Kasumi-1 (cell line): Measurements from ENCODE around the gene FABP7.
A peak's percentile ranks its signal among the peaks of the same experiment; 100 is the strongest.

Source experiments
- DNase-seq, 2 experiments: peaks; one replicate each; lab custom pipeline; 2025; lab: John Stamatoyannopoulos, UW

The FABP7 gene

DNA sequence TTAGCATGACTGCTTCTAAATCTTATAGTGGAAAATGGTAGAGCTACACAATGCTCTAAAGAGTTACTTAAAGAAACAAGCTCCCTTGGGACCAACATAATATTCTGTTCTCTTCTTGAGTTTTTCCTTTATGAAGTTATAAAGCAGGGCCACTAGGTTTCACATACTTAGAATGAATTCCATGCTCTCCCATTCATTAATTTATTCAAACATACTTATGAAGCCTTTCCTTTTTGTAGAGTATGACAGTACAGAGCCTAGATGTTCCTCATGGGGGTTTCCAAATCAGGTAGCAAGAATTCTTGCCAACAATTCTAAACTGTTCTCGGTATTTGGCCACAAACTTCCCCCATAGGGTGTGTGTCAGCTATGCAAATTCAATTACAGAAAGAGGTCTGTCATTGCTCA, 20.6 kb upstream of the FABP7 start:
- no peak for DNase-seq

DNA sequence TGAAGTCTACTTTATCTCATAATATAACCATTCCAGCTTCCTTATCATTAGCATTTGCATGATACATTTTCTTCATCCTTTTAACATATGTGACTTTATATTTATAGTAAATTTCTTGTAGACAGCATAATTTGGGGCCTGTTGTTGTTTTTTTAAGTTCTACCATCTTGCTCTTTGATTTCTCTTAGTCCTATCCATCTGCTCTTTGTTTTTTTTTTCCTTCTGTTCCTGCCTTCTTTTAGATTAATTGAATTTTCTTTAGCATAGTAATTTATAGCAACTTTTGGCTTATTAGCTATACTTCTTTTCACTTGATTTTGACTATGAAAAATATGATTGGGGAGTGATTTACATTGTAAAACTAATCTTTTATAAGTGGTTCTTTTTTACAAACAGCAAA, 19.2 kb upstream of the FABP7 start:
- no peak for DNase-seq

DNA sequence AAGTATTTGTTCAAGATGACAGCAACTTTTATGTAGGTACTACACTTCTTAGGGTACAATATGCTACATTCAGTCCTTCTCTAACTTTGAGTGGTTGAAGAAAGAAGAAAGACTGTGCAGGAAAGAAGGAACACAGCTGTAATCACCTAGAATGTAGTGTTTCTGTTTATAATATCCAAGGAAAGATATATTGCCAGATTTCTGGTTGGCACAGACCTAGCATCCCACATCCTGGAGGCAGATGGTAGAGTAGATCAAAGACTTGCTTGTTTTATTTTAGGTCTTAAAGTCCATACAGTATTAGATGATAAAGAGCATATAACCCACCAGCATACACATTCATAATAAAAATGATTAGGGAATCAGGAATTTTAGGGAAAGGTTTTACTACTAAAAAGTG, 13.3 kb upstream of the FABP7 start:
- DNase-seq, result no peak

DNA sequence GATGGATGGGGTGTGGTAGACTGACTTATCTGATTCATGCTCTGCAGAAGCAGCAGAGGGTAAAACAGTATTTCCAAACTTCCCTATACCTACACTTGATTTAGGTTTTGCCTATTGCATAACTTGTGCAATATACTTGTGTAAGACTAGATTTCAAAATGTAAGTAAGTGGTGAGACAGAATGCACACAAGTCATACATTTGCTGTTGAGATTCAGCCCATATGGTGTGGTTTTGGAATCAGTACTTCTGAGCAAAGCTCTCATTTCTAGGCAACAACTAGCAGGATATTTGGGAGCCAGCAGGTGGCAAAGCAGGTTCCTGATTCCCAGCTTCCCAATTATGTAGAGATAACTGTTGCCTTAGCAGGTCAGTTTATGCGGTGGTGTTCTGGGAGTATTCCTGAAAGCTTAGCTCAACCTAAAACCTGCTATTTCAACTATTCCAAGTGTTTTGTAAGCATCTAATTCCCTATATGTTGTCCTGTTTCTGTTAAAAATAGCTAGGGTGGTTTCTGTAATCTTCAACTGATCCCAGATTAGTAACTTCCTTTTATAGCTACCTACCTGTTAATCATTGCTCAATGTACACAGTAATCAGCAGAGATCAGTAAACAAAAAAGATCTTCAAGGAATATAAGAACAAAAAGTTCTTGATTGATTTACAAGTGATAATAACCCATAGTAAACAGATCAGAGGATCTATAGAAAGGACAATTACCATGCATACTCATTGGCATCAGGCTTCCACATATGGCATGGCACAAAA, 8.5 kb upstream of the FABP7 start:
- peak; percentile 19 to 25 for DNase-seq

DNA sequence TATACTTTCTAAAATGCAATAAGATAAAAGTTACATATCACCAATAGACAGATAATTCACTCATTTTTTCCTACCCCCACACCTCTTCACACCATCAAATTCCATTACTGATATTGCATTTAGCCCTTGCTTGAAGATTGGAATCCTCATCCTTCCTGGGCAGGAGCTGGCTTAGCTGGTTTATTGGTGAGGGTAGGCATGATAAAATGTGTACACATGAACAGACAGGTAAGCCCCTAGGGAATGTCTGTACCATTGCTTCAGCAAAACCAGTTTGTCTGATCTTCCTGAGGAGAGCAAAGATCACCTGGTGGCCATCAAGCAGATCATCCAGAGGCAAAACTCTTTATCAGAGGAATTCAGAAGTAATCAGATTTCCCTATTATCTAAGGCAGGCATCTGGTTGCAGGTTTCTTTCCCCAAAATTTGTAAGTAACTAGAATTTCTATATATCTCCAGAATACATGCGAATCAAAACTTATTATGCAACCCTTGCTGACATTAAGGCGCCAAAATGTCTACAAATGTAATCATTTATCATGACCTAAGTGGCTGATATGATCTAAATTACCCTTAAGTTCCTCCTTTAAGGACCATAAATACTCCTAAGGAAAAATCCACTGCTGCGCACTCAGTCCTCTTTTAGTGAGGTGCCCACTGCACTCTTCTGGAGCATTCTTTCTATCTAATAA, 6.6 kb upstream of the FABP7 start:
- DNase-seq, result no peak

DNA sequence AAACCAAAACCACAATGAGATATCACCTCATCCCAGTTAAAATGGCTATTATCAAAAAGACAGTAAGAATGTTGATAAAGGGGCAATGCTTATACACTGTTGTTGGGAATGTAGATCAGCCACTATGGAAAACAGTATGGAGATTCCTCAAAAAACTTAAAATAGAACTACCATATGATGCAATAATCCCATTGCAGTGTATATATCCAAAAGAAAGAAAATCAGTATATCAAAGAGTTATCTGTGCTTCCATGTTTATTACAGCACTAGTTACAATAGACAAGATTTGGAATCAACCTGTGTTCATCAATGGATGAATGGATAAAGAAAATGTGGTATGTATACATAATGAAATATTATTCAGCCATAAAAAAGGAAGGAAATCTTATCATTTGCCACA, 3.5 kb upstream of the FABP7 start:
- DNase-seq, result no peak

DNA sequence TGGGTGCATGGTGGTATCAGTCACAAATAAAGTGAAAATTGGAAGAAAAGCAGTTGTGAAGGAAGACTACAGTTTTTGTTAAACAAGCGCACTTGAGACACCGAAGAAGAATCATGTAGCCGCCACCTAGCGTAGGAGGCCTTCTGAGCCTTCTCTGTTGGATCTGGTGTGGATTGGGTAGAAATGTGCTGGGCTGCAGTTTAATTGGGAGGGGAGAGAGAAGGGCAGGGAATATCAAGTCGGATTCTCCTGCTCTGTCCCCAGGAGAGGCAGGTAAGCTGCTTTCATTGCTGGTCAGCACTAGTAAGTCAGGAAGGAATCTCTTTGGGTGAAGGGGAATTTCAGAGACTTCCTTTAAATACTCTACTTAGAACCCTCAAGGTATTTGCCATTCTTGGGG, 1.2 kb upstream of the FABP7 start:
- no peak for DNase-seq

DNA sequence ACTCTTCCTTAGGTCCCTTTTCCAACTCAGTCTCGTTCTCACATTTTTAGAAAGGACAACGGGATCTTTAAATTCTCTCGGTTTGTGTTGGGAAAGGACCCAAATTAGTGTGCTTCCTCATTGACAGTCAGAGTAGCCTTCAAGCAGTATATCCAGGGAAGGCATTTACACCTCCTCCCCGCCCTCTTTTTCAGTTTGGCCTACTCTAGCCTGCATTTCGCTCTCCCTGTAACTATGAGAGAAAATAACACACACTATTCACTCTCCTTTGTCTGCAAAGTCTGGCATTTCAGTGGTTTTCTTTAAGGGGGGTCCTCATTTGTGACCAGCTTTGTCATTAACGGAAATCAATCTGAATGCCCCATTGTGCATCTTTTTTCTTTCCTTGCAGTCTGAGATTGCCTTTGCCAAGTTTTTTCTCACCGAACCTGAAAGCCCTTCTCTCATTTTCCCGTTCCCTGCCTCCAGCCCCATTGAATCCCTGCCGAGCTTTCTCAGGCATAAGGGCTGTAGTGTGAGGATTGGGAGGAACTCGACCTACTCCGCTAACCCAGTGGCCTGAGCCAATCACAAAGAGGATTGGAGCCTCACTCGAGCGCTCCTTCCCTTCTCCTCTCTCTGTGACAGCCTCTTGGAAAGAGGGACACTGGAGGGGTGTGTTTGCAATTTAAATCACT, 393 bp upstream of the FABP7 start:
- no peak for DNase-seq

DNA sequence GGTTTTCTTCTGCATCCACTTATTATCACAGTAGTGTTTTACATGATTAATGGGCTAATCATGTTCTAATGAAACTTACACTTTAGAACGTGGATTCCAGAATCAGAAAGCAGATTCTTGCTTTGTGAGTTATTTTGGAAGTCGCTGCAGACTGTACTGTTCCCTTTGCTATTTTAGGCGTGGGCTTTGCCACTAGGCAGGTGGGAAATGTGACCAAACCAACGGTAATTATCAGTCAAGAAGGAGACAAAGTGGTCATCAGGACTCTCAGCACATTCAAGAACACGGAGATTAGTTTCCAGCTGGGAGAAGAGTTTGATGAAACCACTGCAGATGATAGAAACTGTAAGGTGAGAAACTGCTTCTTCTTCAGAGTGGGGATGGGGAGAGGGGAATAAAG, 598 bp downstream of the FABP7 start:
- DNase-seq, result no peak

DNA sequence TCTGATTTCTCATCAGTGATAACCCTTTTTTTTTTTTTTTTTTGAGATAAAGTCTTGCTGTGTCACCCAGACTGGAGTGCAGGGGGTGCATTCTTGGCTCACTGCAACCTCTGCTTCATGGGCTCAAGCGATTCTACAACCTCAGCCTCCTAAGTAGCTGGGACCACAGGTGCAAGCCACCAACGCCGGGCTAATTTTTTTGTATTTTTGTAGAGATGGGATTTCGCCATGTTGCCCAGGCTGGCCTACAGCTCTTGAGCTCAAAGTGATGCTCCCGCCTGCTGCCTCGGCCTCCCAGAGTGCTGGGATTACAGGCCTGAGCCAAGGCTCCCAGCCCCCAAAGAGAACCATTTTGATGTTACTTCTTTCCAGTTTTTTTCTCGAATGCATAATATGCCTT, 2.2 kb downstream of the FABP7 start:
- no peak for DNase-seq

DNA sequence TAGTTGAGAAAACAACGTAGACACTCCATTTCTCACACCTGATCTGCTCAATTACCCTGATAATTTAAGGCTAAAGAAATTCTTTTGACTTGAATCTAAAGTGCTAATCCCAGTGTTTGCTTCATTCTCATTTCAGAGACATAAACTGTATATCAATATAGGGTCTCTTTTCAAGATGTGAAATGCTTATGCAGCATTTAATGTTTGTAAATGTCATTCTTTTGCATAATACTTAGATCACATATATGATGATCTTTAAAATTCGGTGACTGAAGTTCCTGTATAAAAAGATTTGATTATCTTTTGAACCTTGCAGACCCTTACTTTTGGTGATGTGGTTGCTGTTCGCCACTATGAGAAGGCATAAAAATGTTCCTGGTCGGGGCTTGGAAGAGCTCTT, 3.9 kb downstream of the FABP7 start:
- no peak for DNase-seq

DNA sequence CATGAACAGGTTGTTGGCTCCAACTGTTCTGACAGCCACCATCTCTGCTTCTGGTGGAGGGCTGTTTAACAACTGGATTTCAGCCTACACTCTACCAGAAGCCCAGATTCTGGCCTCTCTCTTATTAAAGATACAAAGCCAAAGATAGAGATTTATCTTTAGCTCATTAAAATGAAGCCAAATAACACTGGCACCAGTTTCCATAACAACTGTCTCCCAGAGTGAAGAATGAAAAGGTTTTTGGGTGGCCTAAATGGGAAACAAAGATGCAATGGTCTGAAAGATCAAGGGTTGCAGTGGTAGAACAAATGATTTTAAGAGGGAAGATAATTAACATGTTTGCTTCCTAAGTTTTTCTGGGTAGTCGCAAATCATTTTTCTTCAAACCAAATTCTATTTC, 6.4 kb downstream of the FABP7 start:
- DNase-seq, result no peak

DNA sequence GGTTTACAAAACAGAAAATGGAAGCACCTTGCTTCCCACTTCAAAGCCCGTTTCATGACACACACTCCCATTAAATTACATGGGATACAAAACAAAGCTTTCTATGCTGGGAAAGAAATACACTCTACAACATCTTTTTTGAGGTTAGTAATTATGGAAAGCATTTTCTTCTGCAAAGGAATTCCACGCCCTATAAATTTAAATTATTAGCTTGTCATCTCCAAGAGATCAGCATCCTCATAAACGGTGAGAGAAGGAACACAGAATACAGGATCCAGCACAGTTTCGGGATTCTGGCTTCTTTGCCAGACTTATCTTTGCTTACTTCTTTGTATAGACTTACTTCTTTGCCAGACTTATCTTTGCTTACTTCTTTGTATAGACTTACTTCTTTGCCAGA, 8.2 kb downstream of the FABP7 start:
- DNase-seq, result no peak

DNA sequence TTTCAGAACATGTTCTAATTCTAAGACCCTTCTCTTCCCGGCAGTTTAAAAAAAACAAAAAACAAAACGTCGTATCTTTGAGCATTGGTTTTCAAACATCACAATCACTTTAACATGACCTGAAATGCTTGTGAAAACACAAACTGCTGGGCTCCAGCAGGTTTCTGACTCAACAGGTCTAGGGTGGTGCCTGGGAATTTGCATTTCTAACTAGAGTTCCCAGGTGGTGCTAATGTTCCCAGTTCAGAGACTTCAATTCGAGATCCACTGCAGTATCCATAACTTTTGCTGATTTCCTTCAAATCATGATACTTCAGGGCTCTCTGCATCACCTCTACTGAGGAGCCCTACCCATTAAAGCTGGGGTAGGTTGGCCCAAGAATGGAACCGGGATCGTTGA, 8.7 kb downstream of the FABP7 start:
- no peak for DNase-seq

DNA sequence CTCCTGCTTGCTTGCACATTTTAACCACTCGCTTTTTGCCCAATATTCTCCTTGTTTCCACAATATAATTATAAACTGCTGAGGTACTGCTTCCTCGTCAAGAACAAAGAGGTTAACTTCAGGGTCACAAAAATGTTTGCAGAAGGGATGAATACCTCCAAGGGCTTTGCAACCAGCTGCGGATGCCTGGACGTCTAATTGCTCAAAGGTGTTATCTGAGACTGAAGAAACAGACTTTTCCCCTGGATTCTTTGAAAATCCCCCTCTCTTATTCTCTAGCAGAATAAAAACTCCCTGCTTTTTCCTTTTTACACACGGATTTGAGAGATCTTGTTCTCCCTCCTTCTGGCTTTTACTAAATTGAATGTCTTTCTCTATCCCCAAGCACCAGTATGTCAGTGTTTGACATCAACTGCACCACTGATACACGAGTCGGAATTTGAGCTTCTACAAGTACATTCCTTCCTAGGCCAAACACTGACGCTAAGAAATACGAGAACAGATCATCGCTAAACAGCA, 9.2 kb downstream of the FABP7 start:
- DNase-seq, result peak in 1 of 2 experiments; percentile 56

DNA sequence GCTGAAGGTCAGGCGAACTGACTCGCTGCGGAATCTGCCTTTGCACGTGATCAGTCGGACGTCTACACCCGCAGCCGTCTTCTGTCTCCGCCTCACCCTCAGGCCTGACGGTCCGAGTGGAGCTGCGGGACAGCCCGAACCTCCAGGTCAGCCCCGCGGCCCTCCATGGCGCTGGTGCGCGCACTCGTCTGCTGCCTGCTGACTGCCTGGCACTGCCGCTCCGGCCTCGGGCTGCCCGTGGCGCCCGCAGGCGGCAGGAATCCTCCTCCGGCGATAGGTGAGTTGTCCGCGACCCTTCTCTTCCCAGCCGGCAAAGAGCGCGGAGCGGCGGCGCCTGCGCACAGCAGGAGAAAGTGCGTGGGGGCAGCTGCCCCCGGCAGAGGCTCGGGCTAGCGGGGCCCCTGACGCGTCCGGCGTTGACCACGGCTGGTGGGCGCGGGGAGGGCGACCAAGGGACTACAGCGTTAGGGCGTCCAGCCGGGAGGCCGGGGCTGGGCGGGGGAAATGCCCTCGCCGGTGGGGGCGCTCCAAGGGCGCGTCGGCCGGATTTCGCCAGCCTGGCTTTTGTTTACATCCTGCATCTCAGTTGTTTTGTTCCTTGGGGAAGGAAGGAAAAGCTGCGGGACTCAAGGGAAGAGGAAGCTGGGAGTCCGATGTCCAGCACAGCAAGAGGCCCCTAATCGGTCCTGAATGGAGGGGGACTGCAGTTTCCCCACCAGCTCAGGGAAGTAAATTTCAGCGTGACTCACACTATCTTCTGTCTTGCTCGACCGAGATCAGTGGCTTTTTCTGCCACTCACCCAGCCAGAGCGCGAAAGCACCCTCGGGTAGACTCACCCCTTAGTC, 9.9 kb downstream of the FABP7 start, which contains the start of gene SMPDL3A:
TSS of gene SMPDL3A (plus strand) at position 77 of the 846 bp plus-strand sequence. CDS start at position 166, 89 bp downstream.
- DNase-seq, result peak; percentile 41 to 52

DNA sequence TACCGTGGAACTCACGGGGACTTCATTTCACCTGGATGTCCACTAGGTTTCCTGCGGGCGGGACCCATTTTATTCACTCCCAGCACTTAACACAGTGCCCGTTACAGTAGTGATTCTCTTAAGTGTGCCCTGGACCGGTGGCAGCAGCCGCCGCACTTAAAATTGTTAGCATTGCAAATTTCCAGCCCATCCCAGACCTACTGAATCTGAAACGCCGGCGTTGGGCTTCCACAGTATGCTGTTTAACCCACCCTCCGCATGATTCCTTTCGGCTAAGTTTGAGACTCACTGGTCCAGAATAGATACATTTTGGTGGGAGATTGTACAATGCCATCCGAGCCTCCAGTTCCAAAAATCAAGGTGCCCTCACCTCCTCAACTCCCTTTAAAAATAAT, 10.5 kb downstream of the FABP7 start:
- peak in 1 of 2 experiments; percentile 43 for DNase-seq

DNA sequence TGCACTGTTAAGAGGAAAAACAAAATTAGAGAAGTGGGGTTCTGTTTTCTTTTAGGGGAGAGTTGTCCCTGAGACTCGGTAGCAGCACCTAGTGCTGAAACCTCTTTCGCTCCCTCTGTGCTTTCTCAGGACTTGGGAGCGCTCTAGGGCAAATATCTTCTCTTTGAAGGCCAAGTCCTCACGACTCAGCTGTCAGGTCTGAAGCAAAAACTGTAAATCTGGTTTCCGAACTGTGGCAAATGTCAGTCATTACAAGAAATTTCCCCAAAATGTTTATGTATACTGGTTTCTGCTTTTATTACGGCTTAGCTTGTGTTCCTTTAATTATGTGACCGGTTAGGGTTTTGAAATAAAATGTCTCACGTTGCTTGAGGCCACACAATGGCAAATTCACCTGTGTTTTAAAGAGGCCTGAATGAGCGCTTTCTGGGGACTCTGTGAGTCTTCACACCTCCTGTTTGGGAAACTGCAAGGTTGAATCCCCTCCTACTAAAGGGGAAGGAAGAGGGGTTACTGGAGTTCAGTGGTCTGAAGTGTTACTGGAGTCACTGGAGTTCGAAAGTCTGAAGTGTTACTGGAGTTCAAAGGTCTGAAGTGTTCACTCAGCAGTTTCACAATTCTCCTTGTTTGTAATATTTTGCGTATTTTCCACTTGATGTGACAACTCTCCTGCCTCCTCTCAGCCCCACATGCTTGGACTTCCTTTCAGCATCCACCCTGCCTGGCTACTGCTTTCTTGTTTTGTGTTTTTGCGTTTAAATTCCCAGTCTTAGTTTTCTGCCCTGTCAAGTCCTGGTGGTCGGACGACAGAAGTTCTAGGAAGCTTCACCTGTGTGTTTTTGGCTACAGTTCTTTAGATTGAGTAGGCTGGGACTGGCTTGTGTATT, 11.2 kb downstream of the FABP7 start:
- peak in 1 of 2 experiments; percentile 16 for DNase-seq

DNA sequence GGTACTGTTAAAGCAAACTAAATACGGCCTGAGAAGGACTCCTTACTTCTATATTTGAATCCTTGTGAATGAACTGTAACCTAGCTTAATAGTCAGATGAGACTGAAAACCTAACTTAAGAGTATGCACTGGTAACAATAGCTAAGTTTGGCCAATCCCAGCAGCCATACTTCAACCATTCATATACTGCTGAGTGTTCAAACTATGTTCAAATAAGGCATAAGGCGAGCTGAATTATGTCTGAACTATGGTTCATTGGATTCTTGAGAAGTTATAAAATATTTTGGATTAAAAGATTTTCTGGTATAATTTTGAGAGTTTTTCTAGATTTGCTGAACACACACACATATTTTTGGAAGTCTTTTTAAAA, 11.8 kb downstream of the FABP7 start:
- DNase-seq, result no peak

DNA sequence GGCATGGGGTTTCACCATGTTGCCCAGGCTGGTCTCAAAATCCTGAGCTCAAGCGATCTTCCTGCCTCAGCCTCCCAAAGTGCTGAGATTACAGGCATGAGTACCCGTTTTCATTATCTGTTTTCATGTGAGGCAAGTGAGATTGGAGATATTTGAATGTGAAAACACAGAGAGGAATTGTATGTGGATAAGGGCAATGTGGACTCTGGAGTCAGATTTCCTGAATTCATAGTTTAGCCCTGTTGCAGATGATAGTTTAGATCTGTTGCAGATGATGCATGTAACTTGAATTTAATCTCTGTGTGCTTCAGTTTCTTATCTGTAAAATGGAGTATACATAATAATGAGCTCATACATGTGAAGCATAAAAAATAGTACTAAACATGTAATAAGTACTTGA, 13.2 kb downstream of the FABP7 start:
- DNase-seq, result no peak

DNA sequence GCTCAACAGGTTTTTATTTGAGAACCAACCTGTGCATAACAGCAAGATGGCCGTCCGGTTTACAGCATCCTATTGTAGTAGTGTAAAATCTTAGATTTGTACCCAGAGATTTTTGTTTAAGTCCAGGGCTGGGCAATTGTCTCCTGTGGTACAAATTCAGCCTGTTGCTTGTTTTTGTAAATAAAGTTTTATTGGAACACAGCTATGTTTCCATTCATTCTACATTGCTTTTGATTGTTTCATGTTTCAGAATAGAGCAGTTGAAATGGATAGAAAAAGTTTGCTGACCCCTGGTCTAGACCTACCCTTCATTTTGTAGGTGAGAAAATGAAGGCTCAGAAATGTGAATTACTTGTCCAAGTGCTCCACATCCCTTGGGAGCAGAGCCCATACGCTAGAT, 18.0 kb downstream of the FABP7 start:
- DNase-seq, result no peak
